WI38 (cell line): Measurements from ENCODE around the gene AGO4.
"Not testable (repeated sequence)": the region's sequence is repeated elsewhere in the genome, so short reads cannot be mapped to it uniquely, and the experiment has no call there.

ENCODE experiments used
- H3K4me3 ChIP-seq: 2 replicates; pipeline ENCODE4 v1.5.1; 2011; ENCODE audit warnings: low read depth, mild to moderate bottlenecking, control low read depth, low read length
- TF ChIP-seq, protein P1 (sequence below): IDR thresholded peaks from 2 replicates; pipeline ENCODE4 v1.5.1; 2012; ENCODE audit warnings: low read depth, mild to moderate bottlenecking, control low read depth, low read length

Gene AGO4

DNA sequence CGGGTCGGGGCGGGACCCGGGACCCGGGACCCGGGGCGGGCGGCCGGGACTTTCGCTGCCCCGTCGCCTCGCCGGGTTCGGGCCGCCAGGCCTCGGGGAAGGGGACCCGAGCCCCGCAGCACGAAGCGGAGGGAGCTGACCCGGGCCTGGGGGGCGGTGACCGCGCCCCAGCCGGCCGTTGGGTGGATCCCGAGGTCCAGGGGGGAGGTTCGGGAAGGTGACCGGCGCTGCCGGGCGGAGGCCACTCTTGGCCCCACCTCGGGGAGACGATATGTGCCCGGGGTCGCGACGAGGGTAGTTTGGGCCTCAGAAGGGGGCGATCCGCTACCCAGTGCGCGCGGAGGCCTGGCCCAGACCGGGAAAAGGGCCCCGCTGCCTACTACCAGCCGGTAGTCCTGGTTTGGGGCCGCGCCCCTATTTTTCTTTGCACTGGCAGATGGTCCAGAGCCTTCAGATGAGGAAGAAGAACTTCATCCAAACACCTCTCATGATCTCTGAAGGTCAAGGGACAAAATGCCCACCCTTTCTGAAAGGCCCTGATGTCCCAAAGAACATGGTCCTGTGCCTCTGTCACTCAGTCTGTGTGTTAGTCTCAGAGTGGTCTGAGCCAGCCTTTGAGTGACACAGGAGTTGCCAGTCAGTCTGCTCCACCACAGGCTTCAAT lies 766 bp downstream of the AGO4 start:
- peak overlapping the region; percentile 83 for H3K4me3 ChIP-seq
- TF ChIP-seq, protein P1, sequence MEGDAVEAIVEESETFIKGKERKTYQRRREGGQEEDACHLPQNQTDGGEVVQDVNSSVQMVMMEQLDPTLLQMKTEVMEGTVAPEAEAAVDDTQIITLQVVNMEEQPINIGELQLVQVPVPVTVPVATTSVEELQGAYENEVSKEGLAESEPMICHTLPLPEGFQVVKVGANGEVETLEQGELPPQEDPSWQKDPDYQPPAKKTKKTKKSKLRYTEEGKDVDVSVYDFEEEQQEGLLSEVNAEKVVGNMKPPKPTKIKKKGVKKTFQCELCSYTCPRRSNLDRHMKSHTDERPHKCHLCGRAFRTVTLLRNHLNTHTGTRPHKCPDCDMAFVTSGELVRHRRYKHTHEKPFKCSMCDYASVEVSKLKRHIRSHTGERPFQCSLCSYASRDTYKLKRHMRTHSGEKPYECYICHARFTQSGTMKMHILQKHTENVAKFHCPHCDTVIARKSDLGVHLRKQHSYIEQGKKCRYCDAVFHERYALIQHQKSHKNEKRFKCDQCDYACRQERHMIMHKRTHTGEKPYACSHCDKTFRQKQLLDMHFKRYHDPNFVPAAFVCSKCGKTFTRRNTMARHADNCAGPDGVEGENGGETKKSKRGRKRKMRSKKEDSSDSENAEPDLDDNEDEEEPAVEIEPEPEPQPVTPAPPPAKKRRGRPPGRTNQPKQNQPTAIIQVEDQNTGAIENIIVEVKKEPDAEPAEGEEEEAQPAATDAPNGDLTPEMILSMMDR = no peak

DNA sequence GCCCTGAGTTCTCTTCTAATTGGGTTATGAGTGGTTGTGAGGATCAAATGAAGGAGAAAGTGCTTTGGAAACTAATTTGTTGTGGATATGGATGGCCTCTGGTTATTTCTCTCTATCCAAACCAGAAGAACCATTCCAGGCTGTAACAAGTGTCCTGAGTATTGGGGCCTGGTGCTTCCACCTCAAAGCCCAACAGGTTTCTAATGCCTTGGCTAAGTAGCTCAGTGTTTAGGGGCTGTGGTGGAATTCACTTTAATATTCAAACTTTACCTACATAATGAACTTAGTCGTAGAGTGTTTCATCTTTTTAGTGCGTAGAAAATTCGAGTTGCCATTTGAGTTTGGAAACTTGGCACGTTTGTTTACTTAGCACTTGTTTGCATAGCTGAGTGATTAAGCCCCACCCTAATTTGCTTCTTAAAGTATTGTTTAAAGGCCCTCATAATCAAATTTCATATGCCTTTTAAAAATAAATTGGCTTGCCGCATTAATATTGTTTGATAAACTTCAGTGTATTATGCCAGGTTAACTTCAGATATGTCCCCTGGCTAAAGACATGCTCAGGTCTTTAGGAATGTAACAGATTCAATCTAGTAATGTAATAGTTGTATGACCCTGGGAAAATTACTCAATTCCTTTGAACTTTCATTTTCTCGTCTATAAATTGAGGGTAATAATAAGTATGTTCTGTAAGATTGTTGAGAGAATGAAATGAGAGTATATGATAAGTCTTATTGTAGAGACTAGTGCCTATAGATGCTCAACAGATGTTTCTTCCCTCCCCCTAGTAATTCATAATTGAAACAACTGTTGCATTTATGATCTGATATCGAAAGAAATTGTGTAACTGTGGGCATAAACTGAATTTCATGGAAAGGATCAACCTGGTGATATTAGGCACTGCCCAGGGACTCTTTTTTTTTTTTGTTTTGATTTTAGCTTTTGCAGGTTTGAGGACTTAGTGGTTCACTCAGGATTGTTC lies 1.6 kb downstream of the AGO4 start:
- H3K4me3 ChIP-seq = peak overlapping the region; percentile 83
- TF ChIP-seq, protein P1 = no peak

DNA sequence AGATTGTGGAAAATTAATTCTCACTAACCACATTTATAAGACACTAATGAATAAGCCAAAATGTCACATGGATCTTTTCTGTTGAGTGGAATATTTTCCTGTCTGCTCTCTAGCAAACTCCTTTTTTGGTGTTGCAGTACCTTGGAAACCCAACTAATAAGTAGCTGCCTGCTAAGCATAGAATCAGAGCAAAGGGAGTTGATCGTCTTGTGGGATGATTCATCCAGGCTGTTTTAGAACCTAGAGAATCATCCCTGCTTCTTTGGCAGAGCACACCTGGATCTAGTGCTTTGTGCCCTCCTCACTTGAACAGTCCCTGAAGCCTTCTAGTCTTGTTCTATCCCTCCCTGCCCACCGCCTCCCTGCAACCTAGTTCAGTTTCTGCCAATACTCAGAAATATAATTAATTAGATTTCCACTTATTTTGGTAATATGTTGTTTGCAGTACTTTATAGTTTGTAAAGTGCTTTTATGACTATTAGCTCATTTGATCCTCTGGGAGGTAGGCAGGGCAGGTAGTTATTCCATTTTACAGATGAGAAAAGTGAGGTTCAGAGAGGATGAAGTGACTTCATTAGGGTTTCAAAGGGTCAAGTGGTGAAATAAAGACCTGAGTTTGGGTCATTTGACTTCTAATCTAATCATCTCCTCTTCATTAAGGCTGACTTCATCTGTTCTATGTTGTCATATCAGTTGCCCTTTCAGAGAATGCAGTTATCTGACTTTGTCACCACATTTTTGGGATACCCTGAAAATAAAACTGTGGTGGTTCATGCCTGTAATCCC lies 2.5 kb downstream of the AGO4 start:
- no peak overlapping the region for H3K4me3 ChIP-seq
- TF ChIP-seq, protein P1 = no peak

DNA sequence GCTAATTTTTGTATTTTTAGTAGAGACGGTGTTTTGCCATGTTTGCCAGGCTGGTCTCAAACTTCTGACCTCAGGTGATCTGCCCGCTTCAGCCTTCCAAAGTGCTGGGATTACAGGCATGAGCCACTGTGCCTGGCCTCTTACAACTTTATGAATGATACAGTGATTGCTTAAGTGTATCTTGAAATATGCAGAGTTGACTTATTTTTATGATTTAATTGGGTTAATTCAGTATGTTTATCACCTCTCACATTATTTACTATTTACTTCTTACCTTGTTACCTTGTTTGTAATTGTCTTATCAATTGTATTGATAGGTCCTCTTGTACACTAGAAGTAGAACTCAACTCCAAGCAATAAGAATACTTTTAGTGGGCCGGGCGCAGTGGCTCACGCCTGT lies 4.9 kb downstream of the AGO4 start:
- H3K4me3 ChIP-seq = not testable (repeated sequence)

DNA sequence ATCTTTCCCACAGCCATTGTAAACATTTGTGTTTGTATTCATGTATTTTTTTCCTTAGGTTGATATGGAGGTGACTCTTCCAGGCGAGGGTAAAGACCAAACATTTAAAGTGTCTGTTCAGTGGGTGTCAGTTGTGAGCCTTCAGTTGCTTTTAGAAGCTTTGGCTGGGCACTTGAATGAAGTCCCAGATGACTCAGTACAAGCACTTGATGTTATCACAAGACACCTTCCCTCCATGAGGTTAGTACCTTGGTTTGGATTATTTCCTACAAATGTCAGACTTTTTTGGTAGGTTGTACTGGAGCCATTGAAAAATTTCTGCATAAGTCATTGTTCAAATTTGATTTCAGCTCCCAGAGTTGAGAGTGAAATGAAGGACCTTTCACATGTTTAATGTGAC lies 17.4 kb downstream of the AGO4 start:
- no peak overlapping the region for H3K4me3 ChIP-seq
- TF ChIP-seq, protein P1 = no peak

DNA sequence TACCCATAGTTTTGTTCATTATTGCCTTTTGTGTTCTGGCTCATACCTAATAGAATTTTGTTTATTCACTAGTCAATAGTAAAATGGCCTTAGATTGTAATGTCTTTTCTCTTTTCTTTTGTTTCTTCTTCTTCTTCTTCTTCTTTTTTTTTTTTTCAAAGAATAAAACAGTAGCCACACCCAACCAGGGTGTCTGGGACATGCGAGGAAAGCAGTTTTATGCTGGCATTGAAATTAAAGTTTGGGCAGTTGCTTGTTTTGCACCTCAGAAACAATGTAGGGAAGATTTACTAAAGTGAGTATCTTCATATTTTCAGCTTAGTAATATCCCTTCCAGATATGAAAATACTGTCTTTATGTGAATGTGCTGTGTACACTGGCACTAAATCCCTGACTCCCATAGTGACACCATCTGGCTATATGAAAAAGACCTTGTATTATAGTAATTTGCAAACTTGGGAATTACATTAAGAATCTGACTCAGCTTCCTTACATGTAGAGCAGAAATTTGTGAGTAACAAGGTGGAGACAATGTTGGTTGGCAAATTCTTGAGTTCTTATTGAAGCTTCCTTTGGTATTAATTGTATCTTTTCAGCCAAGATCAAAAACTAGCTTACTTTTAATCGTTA lies 24.6 kb downstream of the AGO4 start:
- no peak overlapping the region for H3K4me3 ChIP-seq
- TF ChIP-seq, protein P1 = no peak

DNA sequence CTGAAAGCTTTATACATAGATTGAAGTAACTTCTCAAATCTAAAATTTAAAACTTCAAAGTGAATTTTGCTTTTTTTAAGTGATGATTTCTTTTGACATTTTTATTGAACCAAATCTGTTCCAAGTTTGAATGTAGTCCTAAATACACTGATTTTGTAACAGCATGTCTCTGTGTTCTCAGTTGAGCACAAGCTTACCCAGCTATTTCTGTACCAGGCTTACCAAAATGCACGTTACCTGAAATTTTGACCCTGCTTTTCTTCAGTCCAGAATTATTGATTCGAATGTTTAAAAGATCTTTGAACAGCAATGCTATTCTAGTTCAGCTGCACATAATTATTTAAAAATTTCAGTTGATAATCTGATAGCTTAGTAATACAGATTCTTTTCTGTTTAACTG lies 25.6 kb downstream of the AGO4 start:
- no peak overlapping the region for H3K4me3 ChIP-seq
- TF ChIP-seq, protein P1 = no peak
